GM21717 (cell line): ENCODE data around the gene NOX3.
A peak's percentile ranks its signal among the peaks of the same experiment; 100 is the strongest.

Source experiments
- ATAC-seq: cut with Tn5 transposase; IDR thresholded peaks from one replicate; pipeline ENCODE4 v1.9.1; 2021; ENCODE audit warnings: mild to moderate bottlenecking, moderate library complexity; ENCODE audit not compliant: unreplicated experiment

NOX3 gene

GRCh38 chr6:155436981-155437749 lies 18.5 kb downstream of the NOX3 start:
- no peak for ATAC-seq

DNA sequence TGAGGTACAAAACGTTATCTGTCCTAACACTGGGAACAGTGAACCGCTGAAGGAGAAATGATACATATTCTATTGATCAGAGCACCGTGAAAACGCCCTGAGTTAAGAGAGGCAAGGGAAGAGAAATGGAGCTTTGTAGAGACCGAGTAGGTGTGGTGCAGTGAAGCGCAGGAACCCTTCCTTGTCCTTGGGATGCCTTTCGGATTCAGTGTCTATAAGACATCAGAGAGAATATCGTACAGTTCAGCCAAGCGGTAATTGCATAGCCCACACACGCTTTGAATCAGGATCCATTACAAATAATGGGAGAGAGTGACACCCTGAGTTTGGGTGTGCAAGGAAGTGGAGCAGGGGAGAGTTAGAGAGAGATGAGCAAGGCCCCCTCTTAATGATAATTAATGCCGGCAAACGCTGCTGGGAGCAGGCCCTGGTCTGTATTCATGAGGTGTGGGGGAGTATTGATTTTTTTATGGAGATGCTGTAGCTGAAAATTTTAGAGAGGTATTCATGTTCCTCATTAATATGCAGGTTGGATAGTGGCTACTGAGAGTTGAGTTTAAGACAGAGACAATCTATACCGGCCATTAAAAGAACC lies 20.7 kb downstream of the NOX3 start:
- ATAC-seq: no peak

- no peak for ATAC-seq
Observed at GRCh38 chr6:155434096-155434495, 21.5 kb downstream of the NOX3 start.

GRCh38 chr6:155432293-155432692 lies 23.3 kb downstream of the NOX3 start:
- no peak for ATAC-seq

DNA sequence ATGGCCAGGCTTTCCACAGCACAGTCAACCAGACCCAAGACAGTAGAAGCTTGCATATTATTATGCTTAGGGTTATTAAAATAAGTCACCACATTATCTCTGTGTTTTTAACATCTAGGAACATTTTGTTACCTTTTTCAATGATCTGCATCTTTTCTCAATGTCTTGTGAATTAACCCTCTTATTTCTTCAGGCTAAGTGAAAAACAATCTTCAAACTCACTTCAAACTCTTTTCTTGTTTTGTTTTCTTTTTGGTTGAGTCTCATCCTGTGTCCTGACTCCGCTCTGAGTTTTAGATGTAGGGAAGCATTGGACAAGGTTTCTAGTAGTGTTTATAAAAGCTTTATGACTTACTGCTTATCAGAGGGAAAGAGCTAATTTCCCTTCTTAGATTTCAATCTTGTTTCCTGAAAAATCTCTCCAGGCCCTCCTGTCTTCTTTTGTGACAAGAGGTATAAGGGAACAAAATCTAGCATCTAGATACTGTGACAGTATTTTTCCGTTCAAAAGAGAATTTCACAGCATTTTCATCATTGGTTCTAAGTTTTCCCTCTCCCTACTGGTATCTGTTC lies 26.2 kb downstream of the NOX3 start:
- no peak for ATAC-seq

- ATAC-seq: no peak
Observed at GRCh38 chr6:155426408-155426945, 29.2 kb downstream of the NOX3 start.

DNA sequence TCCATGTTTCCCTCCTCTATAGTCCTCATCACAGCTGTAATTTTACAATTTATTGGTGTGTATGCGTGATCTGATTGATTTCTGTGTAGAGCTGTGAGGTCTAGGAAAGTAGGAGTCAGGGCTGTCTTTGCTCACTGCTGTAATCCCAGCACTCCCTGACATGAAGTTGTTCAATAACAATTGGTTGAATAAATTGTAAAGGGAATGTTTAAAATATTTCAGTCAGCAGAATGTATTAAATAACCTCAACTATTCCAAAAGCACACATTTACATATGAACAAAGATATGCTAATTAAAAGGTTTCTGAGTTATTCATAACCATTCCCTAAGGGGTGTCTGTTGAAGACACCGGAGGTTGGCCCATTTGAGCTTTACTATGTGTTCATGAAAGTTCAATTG lies 31.5 kb downstream of the NOX3 start:
- no peak for ATAC-seq

DNA sequence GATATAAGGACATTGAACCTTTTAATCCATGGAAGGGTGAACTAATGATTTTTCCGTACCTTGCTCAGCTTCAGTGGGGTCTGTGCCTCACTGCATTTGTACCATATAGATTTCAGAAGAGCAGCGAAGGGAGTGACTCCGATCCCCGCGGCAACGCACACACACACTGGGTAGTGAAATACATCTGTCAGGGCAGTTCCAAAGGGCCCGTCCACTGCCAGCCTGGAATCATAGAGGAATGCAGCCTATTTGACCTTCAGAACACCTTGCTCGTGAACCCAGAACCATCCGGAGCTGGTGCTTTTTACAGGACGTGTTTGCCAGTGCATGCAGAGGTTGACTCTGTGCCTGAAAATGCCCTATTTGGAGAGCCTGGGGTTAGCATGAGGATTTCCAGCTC lies 33.0 kb downstream of the NOX3 start:
- ATAC-seq: no peak

DNA sequence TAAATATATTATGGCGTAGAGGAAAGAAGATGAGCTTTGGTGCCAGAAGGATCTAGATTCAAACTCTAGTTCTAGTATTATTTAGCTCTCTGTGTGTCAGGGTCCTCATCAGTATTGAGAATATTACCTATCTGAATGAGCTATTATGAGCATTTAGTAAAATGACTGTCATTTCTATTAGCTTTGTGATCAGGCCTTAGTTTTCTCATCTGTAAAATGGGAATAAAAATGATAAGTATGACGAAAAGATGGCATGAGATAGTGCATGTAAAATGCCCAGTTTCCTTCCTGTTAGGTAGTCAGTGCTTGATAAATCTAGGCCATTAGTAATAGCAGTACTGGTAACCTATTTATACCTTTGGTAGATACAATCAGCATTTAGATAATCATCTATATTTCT lies 35.1 kb downstream of the NOX3 start:
- no peak for ATAC-seq

DNA sequence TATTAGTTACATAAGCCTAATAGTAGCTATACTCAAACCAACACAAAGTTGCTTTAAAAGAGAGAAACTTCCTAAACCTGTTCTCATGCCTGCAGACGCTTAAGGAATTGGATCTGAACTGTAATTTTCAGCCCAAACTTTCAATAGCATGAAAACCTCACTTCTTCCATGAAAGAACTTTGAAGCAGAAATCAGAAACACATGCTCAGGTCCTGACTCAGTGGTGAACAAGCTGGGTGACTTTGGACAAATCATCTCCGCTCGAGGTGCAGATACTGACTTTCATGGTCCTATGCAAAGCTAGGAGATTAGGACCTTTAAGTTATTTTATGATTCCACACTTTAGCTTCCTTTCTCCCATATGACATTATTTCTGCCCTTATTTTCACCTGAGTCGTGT lies 36.5 kb downstream of the NOX3 start:
- ATAC-seq: no peak

DNA sequence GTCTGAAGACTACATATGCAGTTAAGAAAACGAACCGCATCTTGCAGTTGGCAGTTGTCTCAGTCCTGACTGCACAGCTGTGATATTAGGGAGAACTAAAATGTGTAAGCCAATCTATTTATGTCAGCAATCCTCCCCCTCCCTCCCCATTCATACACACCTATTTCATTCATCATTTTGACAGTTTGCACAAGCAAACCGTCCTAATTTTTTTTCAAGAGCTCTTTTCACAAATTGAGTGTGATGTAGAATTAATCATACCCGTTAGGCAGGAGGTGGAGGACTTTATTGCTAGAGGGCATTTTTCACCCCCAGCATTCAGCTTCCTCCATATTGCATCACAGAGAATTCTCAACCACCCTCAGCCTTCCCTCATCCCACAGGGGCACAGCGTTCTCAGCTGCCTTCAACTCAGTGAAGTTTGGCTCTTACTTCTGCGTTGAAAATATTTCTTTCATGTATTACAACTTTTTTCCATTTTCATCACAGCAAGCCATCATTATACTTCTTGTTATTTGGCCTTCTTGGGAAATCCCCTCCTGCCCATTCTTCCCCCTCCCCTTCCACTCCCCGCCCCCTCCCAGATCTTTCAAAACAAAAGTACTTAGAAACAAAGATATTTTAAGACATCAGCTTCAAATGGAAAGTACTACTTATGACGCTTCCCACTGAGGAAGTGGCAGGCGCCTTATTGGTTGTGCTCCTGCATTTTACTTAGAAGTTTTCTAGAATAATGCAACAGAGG lies 37.5 kb downstream of the NOX3 start:
- peak; percentile 62 for ATAC-seq

GRCh38 chr6:155417454-155417853 lies 38.2 kb downstream of the NOX3 start:
- ATAC-seq: no peak

- no peak for ATAC-seq
Observed at GRCh38 chr6:155415953-155416352, 39.7 kb downstream of the NOX3 start.

GRCh38 chr6:155414049-155414448 lies 41.6 kb downstream of the NOX3 start:
- no peak for ATAC-seq

DNA sequence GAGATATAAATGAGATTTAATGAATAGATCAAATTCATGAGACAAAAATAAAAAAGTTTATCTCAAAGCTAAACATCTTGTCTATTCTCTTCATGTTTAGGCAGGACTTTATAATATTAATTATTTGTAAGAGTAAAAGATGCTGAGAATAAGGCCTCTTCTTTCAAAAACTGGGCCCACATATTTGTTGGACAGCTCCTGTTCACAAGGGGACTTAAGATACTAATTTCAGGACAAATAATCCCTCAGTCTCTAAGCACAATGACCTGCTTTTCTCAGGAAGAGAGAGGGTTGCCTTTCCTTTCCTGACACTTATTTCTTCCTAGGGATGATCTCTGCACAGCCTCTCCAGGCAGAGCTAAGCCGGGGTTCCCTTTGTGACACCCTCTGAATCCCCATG lies 43.3 kb downstream of the NOX3 start:
- ATAC-seq: no peak

DNA sequence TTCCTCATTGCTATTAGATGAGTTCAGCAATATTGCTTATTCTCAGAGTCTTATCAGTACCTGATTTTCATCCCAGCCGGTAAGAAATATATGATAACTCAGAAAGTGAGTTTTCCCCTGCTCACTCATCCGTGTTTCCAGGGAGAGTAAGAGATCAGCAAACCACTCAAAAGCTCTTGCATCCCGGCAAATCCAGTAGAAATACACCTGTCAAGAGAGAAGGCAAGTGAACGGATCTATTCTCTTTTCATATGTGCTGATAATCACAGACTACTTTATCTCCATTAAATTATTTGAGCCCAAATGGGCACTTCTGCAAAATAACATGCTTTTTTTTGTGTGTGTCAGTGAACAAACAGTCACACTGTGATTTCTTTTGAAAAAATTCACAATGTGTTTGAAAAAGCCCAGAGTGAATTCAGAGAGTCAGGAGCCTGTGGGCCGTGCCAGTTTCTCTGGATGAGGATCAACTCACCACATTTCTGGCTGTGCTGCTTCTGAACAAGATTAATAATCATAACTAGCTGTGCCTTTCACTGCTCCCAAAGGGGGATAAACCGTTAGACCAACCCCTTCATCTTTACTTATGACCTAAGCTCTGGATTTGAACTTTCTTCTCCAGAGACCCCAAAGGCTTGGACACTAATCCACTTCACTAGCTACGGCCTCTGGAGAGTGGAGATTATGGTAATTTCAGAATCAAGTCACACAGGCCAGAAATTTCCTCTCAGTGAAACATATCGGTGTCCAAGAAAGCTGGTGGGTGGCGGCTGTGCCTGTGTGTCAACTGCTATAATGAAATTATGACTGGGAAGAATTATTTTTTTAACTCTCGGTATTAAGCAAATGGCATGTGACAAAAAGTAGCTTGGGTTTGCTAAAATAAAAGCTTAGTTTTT lies 44.2 kb downstream of the NOX3 start:
- ATAC-seq: no peak

DNA sequence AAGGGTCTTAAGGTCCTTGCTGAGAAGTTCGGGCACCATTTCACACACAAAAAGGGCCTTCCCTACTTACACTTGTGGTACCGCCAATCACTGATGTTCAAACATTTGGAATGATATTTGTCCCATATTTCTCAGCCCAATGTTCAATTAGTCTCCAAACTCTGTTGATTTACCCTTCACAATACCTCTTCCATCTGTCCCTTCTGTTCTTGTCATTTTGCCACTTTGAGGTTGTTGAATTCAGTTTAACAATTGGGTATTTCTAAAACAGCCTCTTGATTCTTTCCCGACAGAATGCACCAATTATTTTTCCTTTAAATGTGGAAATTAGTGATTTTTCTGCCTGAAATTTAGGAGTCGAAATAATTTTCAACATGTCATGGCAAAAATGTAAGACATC lies 46.2 kb downstream of the NOX3 start:
- no peak for ATAC-seq

- no peak for ATAC-seq
Observed at GRCh38 chr6:155408981-155409380, 46.7 kb downstream of the NOX3 start.

- ATAC-seq: no peak
Observed at GRCh38 chr6:155408231-155408630, 47.4 kb downstream of the NOX3 start.

- no peak for ATAC-seq
Observed at GRCh38 chr6:155406801-155407200, 48.8 kb downstream of the NOX3 start.
